Prostate gland (tissue), 2 donors: ENCODE results near the gene NCAM1.

Source experiments
- POLR2A ChIP-seq: fragments of 450-650 bp; IDR thresholded peaks from one replicate; pipeline ENCODE4 v1.6.1; 2016; ENCODE audit warnings: antibody characterized with exemption, mild to moderate bottlenecking
- POLR2AphosphoS5 ChIP-seq: sonication (generic); formaldehyde crosslinking; IDR thresholded peaks from one replicate; pipeline ENCODE4 v1.6.1; 2017; ENCODE audit warnings: antibody characterized with exemption
- TF ChIP-seq, protein P1 (sequence below), 4 experiments: fragments of 200-600 bp in 2 of 4; fragments of 450-650 bp in 2 of 4; sonication (generic) in 2 of 4; IDR thresholded peaks; 1 replicate in 3 of 4; 2 replicates in 1 of 4; pipeline ENCODE4 v1.5.1; 2016 to 2019; ENCODE audit warnings: antibody characterized with exemption in 4 of 4, mild to moderate bottlenecking in 2 of 4, moderate library complexity in 2 of 4

DNA sequence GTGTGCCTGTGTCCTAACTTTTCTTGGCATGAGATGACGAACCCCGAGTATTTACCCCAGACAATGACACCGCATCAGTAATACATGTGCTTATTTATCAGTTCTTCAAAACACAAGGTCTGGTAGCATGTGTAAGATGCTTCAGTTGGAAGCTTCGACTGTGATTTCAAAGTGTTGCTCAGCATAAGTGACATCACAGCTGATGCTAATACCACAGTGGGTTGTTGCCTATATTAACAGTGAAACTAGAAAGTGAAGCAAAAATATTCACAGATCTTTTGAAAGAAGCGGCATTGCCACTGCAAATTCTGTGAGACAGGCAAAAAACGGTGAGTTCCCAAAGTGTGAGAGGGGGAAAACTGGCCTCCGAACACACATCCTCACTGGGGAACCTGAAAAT is 334.8 kb downstream of the NCAM1 start:
- TF ChIP-seq, protein P1, sequence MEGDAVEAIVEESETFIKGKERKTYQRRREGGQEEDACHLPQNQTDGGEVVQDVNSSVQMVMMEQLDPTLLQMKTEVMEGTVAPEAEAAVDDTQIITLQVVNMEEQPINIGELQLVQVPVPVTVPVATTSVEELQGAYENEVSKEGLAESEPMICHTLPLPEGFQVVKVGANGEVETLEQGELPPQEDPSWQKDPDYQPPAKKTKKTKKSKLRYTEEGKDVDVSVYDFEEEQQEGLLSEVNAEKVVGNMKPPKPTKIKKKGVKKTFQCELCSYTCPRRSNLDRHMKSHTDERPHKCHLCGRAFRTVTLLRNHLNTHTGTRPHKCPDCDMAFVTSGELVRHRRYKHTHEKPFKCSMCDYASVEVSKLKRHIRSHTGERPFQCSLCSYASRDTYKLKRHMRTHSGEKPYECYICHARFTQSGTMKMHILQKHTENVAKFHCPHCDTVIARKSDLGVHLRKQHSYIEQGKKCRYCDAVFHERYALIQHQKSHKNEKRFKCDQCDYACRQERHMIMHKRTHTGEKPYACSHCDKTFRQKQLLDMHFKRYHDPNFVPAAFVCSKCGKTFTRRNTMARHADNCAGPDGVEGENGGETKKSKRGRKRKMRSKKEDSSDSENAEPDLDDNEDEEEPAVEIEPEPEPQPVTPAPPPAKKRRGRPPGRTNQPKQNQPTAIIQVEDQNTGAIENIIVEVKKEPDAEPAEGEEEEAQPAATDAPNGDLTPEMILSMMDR (IDR thresholded peaks at IDR 0.05) = no peak
- no peak for TF ChIP-seq POLR2AphosphoS5
- TF ChIP-seq POLR2A = no peak
